ENCODE data around the gene RRH. TPM values are rescaled to one million over a fixed set of nuclear protein-coding genes. Genes with fewer than 3 reads are reported as not detected.

Gene RRH
- total and polyA plus RNA-seq, 2 of the 4 experiments (the other 2 are of a cell fraction) = 0.05 TPM; not detected in 1

DNA sequence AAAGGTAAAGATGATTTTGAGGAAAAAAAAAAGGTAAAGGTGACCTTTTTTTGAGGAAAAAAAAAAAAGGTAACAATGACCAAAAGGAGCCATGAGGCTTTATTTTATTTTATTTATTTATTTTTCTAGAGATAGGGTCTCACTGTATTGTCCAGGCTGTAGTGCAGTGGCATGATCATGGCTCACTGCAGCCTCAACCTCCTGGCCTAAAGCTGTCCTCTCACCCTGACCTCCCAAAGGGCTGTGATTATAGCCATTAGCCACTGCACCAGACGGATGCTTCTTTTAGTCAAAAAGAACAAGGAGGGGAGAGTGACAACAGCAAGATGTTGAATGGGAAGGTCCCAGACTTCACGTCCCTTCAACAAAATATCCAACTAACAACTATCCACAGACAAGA is 50.6 kb downstream of the RRH start:
- H3K4me1 ChIP-seq (ENCODE audit: control insufficient read depth, insufficient read depth, low read length) = no peaks in the 10 kb centered on the region
- H2AK9ac ChIP-seq (replicated peaks; ENCODE audit: low read depth, low read length, poor library complexity) = no peak overlapping the region
- H3K23ac ChIP-seq (ENCODE audit: low read depth, low read length) = no peak overlapping the region
- dilution Hi-C loops (cut with HindIII; ENCODE audit: low sequenced_read_pairs, unreplicated experiment) = no loop called here
- no peak overlapping the region for H4K91ac ChIP-seq (ENCODE audit: insufficient read depth, low read depth, low read length)
- H3K79me1 ChIP-seq (ENCODE audit: low read depth in 1 of 2, low read length in 2 of 2) = no peaks in the 10 kb centered on the region
- no peaks in the 10 kb centered on the region for H3K9me3 ChIP-seq (ENCODE audit: control insufficient read depth, insufficient read depth, low read length)
- no peak for TF ChIP-seq MAZ (IDR thresholded peaks at IDR 0.05; ENCODE audit: borderline replicate concordance, low read depth, low read length)
- TF ChIP-seq RCOR1 (IDR thresholded peaks at IDR 0.05; ENCODE audit: insufficient replicate concordance, low read length) = no peak
- no peak for TF ChIP-seq RAD21 (IDR thresholded peaks at IDR 0.05; ENCODE audit: low read length)
- TF ChIP-seq, protein P1, sequence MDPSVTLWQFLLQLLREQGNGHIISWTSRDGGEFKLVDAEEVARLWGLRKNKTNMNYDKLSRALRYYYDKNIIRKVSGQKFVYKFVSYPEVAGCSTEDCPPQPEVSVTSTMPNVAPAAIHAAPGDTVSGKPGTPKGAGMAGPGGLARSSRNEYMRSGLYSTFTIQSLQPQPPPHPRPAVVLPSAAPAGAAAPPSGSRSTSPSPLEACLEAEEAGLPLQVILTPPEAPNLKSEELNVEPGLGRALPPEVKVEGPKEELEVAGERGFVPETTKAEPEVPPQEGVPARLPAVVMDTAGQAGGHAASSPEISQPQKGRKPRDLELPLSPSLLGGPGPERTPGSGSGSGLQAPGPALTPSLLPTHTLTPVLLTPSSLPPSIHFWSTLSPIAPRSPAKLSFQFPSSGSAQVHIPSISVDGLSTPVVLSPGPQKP (IDR thresholded peaks at IDR 0.05; ENCODE audit: borderline replicate concordance, low read depth, low read length) = no peak
- TF ChIP-seq CEBPB (IDR thresholded peaks at IDR 0.05; ENCODE audit: low read depth, low read length) = no peak
- TF ChIP-seq, protein P2, sequence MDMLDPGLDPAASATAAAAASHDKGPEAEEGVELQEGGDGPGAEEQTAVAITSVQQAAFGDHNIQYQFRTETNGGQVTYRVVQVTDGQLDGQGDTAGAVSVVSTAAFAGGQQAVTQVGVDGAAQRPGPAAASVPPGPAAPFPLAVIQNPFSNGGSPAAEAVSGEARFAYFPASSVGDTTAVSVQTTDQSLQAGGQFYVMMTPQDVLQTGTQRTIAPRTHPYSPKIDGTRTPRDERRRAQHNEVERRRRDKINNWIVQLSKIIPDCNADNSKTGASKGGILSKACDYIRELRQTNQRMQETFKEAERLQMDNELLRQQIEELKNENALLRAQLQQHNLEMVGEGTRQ (IDR thresholded peaks at IDR 0.05; ENCODE audit: low read depth, low read length) = no peak
- TF ChIP-seq POLR2A (IDR thresholded peaks at IDR 0.05; ENCODE audit: low read depth, low read length) = no peak
- TF ChIP-seq NFE2L2 (IDR thresholded peaks at IDR 0.05; ENCODE audit: low read depth, low read length) = no peak
- TF ChIP-seq SMC3 (IDR thresholded peaks at IDR 0.05; ENCODE audit: low read depth, low read length) = no peak
- no peak for TF ChIP-seq RFX5 (IDR thresholded peaks at IDR 0.05; ENCODE audit: low read depth, low read length)
- no peak for TF ChIP-seq MXI1 (IDR thresholded peaks at IDR 0.05; ENCODE audit: borderline replicate concordance, low read depth, low read length)
- no peak for TF ChIP-seq FOS (IDR thresholded peaks at IDR 0.05; ENCODE audit: low read depth, low read length)
- no peak for TF ChIP-seq BHLHE40 (IDR thresholded peaks at IDR 0.05; ENCODE audit: low read depth, low read length)
- TF ChIP-seq MAFK (IDR thresholded peaks at IDR 0.05; ENCODE audit: low read depth, low read length) = no peak
- no peak for TF ChIP-seq CHD1 (IDR thresholded peaks at IDR 0.05; ENCODE audit: low read depth, low read length)
- TF ChIP-seq, protein P3, sequence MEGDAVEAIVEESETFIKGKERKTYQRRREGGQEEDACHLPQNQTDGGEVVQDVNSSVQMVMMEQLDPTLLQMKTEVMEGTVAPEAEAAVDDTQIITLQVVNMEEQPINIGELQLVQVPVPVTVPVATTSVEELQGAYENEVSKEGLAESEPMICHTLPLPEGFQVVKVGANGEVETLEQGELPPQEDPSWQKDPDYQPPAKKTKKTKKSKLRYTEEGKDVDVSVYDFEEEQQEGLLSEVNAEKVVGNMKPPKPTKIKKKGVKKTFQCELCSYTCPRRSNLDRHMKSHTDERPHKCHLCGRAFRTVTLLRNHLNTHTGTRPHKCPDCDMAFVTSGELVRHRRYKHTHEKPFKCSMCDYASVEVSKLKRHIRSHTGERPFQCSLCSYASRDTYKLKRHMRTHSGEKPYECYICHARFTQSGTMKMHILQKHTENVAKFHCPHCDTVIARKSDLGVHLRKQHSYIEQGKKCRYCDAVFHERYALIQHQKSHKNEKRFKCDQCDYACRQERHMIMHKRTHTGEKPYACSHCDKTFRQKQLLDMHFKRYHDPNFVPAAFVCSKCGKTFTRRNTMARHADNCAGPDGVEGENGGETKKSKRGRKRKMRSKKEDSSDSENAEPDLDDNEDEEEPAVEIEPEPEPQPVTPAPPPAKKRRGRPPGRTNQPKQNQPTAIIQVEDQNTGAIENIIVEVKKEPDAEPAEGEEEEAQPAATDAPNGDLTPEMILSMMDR (conservative IDR thresholded peaks at IDR 0.05; ENCODE audit: low read depth, low read length) = no peak
- no peaks in the 10 kb centered on the region for H3K27me3 ChIP-seq (ENCODE audit: control insufficient read depth, insufficient read depth, low read length)
- in situ Hi-C loops (cut with MboI; ENCODE audit: low sequenced_read_pairs) = no loop called here
- no peak overlapping the region for H2BK20ac ChIP-seq (ENCODE audit: low read depth, low read length)
- intact Hi-C loops (cut with micrococcal nuclease) = no loop called here
- H2AK5ac ChIP-seq (ENCODE audit: low read depth, low read length) = no peak overlapping the region
- H2BK120ac ChIP-seq (ENCODE audit: low read depth, low read length) = no peak overlapping the region
- no peak overlapping the region for H3K4ac ChIP-seq (ENCODE audit: low read depth, low read length)
- H3K4me2 ChIP-seq (ENCODE audit: low read depth, low read length) = no peak overlapping the region
- no peak overlapping the region for H2AFZ ChIP-seq (replicated peaks; ENCODE audit: low read length, poor library complexity)
- ChIA-PET POLR2A (ENCODE audit: unreplicated experiment) (no interaction called here), CTCF (no interaction called here)
- DNase-seq (no peak), ATAC-seq (ENCODE audit: low read depth) (no peak)
- H2BK5ac ChIP-seq (ENCODE audit: low read depth, low read length, poor library complexity, severe bottlenecking) = no peak overlapping the region
- no TSS peak for BruUV-seq (replicated peaks)
- no peak overlapping the region for H3K27ac ChIP-seq (ENCODE audit: insufficient read depth, low read length)
- no peak overlapping the region for H2BK15ac ChIP-seq (ENCODE audit: low read depth, low read length)
- H3K9ac ChIP-seq (ENCODE audit: low read depth, low read length) = no peak overlapping the region
- WGBS, 2 experiments (ENCODE audit: extremely low coverage in 2 of 2, insufficient read length in 1 of 2) = no CpG with 5 or more reads among the region's 2 CpGs
- no peak overlapping the region for H3K18ac ChIP-seq (ENCODE audit: low read depth, low read length)
- H3K14ac ChIP-seq (replicated peaks; ENCODE audit: low read depth, low read length) = no peak overlapping the region
- no peak overlapping the region for H3K4me3 ChIP-seq (ENCODE audit: insufficient read depth, low read depth, low read length)
- H4K5ac ChIP-seq (ENCODE audit: low read depth, low read length) = no peak overlapping the region
- H3K9me1 ChIP-seq (ENCODE audit: insufficient read depth, low read length) = no peaks in the 10 kb centered on the region
- H3K56ac ChIP-seq (ENCODE audit: extremely low read depth, insufficient read depth, low read length) = no peak overlapping the region
- H4K8ac ChIP-seq (ENCODE audit: low read depth in 2 of 2, low read length in 2 of 2) = no peak overlapping the region
- H4K20me1 ChIP-seq (ENCODE audit: insufficient read depth, low read length) = no peaks in the 10 kb centered on the region
- no peaks in the 10 kb centered on the region for H3K36me3 ChIP-seq (ENCODE audit: control insufficient read depth, insufficient read depth, low read length)
